Cardiac fibroblast (primary cell): Measurements from ENCODE around the gene TP53BP1.

Experiments
- DNase-seq, 2 donors: peaks; one replicate each; pipeline versions ENCODE4 v3.0.0 to v3.0.0-alpha.2; 2010; ENCODE audit warnings: low read depth in 2 of 2
- H3K4me3 ChIP-seq, 2 donors: replicated peaks in 1 of 2; 1 replicate in 1 of 2; 2 replicates in 1 of 2; pipeline ENCODE4 v1.5.1; 2011; ENCODE audit warnings: low read depth in 2 of 2, low read length in 2 of 2, mild to moderate bottlenecking in 2 of 2, moderate library complexity in 1 of 2
- TF ChIP-seq, protein P1 (sequence below): IDR thresholded peaks from one replicate; pipeline ENCODE4 v1.5.1; 2011; ENCODE audit warnings: low read depth, mild to moderate bottlenecking, low read length, inconsistent platforms

The TP53BP1 gene

DNA sequence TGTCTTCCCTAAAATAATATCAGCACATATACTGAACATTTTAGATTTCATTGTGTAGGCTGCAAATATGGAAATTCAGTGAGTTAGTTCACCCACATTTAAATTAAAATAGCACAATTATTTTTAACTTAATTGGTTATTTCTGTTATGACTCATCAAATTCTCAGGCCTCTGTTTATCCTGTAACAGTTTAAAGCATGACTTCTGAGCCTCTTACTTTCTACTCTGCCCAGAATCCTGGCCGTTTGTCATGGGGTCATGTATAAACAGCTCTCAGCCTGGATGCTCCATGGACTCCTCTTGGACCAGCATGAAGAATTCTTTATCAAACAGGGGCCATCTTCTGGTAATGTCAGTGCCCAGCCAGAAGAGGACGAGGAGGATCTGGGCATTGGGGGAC, 109.9 kb downstream of the TP53BP1 start:
- DNase-seq: no peak
- TF ChIP-seq, protein P1, sequence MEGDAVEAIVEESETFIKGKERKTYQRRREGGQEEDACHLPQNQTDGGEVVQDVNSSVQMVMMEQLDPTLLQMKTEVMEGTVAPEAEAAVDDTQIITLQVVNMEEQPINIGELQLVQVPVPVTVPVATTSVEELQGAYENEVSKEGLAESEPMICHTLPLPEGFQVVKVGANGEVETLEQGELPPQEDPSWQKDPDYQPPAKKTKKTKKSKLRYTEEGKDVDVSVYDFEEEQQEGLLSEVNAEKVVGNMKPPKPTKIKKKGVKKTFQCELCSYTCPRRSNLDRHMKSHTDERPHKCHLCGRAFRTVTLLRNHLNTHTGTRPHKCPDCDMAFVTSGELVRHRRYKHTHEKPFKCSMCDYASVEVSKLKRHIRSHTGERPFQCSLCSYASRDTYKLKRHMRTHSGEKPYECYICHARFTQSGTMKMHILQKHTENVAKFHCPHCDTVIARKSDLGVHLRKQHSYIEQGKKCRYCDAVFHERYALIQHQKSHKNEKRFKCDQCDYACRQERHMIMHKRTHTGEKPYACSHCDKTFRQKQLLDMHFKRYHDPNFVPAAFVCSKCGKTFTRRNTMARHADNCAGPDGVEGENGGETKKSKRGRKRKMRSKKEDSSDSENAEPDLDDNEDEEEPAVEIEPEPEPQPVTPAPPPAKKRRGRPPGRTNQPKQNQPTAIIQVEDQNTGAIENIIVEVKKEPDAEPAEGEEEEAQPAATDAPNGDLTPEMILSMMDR: no peak
- H3K4me3 ChIP-seq: no peak overlapping the region

DNA sequence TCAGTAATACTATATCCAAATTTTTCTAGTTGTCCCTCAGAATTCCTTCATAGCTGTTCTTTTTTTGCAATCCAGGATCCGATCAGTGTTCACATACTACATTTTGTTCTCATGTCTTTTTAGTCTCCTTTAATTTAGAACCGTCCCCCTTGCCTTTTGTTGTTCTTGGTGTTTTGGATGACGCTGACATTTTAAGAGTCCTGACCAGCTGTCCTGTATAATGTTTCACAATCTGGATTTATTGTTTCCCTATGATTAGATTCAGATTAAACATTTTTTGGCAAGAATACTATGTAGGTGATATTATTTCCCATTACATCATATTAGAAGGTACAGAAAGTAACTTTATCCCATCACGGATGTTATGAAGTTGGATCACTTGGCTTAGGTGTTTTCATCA, 110.6 kb downstream of the TP53BP1 start:
- TF ChIP-seq, protein P1: no peak
- no peak overlapping the region for H3K4me3 ChIP-seq
- DNase-seq: no peak

DNA sequence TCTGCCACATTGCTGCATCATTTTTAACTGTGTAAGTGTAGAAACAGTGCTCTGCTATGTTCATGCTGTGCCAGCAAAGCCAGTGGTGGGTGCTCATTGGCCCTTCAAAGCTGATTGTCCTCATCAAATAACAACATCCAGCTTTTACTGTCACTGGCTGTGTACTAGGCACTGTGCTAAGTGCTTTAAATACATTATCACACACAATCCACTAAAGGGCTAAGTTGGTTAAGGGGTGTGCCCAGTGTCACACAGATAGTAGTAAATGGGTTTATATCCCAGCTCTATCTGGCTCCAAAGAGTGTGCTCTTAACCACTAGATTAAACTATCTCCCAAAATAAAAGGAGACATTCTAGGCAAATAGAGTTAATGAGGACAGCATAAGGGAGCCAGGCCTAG, 114.4 kb downstream of the TP53BP1 start:
- TF ChIP-seq, protein P1: no peak
- DNase-seq: no peak

DNA sequence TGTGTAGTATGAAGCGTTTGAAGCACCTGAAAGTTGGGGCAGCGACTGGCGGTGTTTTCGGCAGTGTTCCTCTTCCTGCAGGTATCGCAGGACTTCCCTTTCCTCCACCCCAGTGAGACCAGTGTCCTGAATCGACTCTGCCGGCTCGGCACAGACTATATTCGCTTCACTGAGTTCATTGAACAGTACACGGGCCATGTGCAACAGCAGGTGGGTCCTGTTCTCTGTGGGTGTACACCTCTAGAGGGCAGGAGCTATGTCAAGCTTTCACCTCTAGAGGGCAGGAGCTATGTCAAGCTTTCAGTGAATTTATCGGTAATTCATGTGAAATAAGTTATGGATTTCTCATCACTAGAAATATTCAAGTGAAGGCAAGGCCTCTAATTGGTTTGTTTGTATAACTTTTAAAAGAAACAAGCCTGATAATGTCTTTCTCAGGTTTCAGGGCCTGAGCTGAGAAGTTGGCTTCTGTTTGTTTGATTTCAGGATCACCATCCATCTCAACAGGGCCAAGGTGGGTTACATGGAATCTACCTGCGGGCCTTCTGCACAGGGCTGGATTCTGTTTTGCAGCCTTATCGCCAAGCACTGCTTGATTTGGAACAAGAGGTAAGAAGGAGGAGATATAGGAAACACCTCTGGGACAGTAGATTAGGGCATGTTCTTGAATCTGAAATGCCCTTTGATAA, 116.8 kb downstream of the TP53BP1 start:
- DNase-seq: peak; percentile 39 to 58
- TF ChIP-seq, protein P1: peak; percentile 87
- H3K4me3 ChIP-seq: no peak overlapping the region

More for the DNA sequence above, 114.4 kb downstream of the TP53BP1 start:
- H3K4me3 ChIP-seq: no peak overlapping the region

DNA sequence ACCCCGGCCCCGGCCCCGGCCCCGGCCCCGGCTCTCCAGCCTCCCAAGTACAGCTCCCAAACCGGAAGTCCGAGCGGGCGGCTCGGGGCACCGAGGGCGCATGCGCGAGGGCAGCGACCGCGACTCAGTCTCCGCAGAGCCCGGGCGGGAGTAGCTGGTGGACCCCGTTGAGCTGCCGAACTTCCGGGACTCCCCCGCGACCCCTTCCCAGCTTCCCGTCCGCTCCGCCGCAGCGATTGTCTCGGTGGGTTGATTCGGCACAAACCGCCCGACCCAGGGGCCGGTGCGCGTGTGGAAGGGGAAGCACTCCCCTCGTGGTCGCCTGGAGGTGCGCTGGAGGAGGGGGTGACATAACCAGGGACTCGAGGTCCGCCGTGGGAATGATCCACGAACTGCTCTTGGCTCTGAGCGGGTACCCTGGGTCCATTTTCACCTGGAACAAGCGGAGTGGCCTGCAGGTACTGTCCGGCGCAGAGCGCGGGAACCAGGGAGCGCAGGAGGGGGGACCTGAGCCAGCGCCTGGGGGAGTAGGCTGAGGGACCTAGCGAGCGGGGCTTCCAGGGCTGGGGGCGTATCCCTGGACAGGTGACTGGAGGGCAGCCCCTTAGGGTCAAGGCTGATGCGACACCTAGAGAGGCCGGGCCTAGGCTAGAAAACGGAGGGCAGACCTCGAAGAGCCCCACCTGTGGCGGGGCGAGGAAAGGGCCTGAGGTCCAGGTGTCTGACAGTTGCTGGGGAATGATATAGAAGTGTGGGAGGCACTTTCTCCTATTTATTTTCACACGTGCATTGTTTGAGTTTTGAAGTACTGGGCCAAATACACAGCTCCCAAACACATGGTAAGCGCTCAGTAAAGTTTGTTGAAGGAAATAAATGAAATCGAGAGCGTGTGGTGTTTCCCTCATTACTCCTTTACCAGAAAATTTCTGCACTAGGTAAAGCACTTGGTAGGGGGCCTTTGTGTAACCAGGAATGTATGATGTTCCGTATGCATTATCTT, 121.7 kb downstream of the TP53BP1 start, which contains the start of the genes TUBGCP4 and ZSCAN29:
TUBGCP4 (plus strand) TSS at position 127 of the 1,000 bp plus-strand sequence; CDS start at position 381, 254 bp downstream.
ZSCAN29 (minus strand) TSS at position 69 of the 1,000 bp plus-strand sequence. CDS start 1,130 bp downstream, outside the sequence.
- DNase-seq: peak; percentile 78 to 82
- TF ChIP-seq, protein P1: peak; percentile 45

DNA sequence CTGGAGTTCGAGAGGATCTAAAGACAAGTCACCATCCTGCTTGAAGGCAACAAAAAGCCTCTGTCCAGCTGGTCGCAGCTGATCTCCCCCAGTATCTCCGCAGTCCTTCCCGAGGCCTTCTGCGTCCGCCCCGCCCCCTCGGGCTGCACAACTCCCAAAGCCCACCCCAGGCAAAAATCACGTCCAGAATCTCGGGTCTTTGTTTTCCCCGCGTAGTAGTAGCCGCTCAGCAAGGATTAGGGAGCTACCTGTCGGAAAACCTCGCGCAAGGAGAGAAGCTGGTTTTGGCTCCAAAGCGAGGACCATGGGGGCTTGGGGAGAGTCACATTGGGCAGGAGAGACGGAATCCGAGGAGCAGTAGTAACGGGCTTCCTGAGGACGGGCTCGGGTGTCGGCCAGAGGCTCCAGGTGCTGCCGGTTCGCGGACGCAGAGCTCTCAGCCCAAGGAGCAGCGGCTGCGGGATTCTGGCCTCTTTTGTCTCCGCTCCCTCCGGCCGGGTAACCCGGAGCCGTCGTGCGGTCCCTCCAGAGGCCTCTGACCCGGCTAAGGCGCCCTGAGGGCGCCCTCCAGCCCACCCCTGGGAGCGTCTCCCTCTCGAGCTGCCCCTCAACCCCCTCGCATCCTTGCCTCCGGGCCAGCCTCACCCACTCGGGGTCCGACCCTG, 122.5 kb downstream of the TP53BP1 start:
- DNase-seq: peak; percentile 35 to 36
- TF ChIP-seq, protein P1: no peak
- H3K4me3 ChIP-seq: peak overlapping the region; percentile 86 to 90

More for the DNA sequence above, 121.7 kb downstream of the TP53BP1 start, which contains the start of the genes TUBGCP4 and ZSCAN29:
- peak within 1 kb of the TSS; percentile 86 to 90 for H3K4me3 ChIP-seq
